Epidermal melanocyte (primary cell): ENCODE measurements around the gene DNAJC3.
"Not testable (repeated sequence)": the region's sequence is repeated elsewhere in the genome, so short reads cannot be mapped to it uniquely, and the experiment has no call there.

Experiments
- DNase-seq: peaks from one replicate; pipeline ENCODE4 v3.0.0; 2011; ENCODE audit warnings: low spot score; ENCODE audit not compliant: insufficient read length

DNAJC3 gene

DNA sequence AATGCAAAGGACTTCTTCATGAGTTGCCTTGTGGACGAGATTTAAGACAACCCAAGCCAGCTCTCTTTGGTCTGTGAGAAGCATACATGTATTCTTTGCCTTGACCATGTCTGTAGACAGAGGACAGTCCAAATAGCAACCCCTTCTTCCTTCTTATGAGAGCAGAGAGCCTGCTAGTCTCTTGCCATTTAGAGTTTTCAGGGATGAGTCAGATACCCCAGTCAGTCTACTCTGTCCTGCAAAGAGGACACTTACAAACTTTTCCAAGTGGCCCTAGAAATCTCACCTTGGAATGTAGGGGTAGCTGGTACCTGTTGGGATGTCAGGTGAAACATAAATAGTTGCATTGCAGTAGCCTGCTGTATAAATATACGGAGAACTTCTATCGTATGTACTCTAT, 36.7 kb downstream of the DNAJC3 start:
- no peak for DNase-seq

DNA sequence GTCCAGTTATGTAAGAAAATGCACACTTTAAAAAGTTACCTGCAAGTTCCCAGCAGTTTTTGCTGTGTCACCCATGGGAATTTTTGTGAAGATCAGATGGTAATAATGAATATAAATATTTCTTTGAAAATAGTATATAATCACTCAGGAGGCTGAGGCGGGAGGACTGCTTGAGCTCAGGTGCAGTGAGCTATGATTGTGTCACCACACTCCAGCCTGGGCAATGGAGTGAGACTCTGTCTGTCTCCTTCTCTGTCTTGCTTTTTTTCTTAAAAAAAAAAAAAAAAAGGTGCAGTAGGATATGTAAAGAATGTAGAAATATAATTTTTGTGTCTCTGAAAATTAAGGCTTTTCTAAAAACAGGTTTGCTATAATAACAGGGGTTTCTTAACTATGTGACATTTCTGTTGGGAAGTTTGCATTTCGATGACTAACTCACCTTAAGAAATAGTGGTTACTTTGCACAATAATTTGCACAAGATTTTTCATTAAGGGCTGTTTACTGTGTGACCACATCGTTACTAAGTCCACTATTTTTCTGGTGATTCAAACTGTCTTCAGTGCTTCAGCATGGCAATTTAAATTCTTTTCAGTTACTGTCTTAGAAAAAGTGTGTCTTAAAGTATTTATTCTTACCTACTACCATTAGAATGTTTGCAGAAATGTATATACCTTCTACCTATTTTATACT, 37.3 kb downstream of the DNAJC3 start:
- DNase-seq, result no peak

DNA sequence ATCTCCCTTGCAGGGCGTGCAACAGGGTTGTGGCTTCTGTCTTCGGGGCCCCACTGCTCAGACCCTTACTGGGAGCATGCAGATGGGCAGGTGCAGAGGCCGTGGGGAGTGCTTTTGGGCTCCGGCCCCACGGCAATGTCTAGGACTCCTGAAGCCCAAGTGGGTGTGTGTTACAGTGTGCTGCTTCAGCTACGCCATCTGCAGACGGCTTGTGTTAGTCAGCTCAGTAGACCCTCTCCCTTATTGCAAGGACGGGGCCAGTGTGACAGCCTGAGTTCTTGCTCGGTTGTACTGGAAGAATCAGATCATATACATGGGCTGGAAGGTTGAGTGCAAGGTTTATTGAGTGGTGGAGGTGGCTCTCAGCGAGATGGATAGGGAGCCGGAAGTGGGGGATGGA, 39.3 kb downstream of the DNAJC3 start:
- DNase-seq, result no peak

DNA sequence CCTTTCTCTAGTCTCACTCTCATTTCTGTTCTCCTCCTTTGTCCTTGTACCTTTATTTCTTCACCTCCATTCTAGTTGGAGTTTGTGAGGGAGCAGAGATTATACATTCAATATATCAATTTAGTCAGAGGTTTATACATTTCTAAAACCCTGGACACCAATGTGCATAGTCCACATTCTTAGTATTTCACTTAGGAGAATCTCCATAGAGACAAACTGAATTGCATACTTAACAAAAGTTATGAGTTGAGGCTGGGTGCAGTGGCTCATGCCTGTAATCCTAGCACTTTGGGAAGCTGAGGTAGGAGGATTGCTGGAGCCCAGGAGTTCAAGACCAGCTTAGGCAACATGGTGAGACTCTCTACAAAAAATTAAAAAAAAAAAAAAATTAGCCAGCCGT, 45.3 kb downstream of the DNAJC3 start:
- DNase-seq, result no peak

DNA sequence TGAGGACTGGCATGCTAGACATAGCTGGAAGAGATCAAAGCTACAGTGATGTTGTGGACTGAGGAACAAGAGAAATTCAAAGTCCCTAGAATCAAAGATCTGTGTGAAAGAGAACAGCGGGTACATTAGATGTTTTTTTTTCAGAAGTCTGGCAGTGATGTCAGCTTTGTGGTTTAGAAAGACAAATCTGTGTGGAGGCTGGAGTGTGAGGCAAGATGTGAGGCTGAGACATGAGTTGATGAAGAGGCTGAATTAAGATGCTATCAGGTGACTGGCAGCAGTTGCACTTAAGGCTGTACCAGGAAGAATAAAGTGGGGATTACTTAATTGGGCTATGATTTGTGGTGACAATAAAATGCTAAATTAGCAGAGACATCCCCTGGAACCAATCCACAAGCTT, 46.5 kb downstream of the DNAJC3 start:
- no peak for DNase-seq

DNA sequence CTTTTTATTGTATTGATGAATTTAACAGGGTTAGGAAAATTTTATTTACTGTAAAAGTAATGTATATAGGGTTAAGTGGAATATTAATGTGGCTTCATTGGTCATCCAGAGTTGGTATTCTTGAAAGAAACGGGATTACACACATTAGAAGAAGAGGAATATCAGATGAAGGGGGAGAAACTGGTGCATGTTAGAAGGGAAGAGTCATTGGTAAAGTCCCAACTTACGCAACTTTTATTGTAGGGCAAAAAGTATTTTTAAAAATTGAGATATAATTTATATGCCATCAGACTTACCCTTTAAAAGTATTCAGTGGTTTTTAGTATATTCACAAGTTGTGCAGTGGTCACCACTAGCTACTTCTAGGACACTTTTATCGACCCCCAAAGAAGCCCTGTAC, 47.3 kb downstream of the DNAJC3 start:
- no peak for DNase-seq

DNA sequence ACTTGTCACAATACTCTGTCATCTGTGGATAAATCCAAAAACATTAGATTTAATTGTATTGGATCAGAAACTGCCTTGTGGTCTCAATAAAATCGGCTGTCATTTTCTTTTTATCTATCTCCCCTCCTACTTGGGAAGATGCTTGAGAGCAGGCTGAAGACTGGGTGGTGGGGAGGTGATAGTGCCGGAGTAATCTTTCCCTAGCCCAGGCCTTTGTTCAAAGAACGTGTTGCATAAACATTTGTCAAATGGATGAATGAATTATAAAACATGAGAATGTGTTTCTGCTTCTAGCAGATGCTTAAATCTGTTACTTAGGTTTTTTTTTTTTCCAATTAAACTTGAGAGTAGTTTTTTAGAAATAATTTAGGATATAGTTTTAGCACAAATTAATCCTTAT, 49.9 kb downstream of the DNAJC3 start:
- no peak for DNase-seq

DNA sequence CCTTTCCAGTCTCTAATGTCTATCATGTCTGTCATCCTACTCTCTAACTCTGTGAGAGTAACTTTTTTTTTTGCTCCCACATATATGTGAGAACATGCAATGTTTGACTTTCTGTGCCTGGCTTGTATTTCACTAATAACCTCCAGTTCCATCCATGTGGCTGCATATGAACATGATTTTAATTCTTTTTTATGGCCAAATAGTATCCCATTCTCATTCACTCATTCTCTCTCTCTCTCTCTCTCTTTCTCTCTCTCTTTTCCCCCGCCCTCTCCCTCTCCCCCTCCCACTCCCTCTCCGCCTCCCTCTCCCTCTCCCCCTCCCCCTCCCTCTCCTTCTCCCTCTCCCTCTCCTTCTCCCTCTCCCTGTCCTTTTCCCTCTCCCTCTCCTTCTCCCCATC, 52.0 kb downstream of the DNAJC3 start:
- DNase-seq, result no peak

GRCh38 chr13:95734124-95734523, 57.2 kb downstream of the DNAJC3 start:
- no peak for DNase-seq

GRCh38 chr13:95740071-95740978, 63.4 kb downstream of the DNAJC3 start:
- not testable (repeated sequence) for DNase-seq

DNA sequence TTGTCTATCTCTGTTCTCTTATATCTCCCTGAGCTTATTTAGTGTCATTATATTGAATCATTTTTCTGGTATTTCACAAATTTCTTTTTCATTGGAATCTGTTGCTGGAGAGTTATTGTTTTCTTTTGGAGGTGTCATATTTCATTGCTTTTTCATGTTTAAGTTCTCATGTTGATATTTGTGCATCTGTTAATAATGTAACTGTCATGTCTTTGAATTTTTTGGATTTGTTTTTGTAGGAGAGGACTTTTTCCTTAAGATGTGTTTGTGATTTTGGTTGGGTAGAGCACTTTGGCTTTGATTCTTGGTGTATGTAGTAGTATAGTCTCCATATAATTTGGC, 64.0 kb downstream of the DNAJC3 start:
- no peak for DNase-seq

DNA sequence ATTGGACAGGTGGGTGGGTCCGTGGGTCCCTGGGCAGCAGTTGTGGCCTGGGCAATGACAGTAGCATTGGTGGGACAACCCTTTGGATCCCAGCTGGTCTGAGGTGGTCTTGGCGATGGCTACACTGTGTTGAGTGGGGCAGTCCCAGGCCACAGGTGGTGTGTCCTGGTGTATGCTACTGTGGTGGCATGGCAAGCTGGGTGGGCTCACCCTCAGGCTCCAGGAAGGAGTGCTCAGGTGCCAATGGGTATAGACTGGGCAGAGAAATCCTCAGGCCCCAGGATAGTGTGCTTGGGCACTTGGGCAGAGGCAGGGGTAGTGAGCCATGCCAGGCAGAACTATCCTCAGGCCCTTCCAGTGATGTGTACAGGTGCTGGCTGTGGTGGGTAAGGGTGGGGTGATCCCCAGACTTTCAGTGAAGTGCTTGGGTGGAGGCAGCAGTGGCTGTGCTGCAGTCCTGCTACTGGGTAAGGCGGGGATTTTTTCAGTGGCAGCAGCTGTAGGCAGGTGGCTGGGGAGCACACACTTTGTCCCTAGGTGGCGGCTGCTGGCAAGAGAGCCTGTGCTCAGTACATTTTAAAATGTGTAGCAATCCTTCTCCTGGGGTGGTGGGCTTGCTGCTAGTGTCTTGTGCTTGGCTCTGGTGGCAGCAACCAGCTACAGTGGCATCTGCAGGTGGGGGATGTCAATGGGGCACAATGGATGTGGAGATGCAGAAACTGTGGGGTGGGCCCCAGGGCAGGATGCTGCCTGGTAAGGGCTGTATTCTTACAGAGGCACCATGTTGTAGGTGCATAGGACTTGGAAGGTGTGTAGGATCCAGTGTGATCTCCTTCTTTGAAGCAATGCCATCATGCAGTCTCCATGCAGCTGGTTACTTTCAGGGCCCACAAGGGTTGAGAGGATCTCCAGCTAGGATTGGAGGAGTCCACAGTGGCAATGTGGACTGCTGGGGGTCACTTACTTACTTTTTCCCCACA, 64.9 kb downstream of the DNAJC3 start:
- no peak for DNase-seq

- DNase-seq, result no peak
Observed at GRCh38 chr13:95743192-95743591, 66.3 kb downstream of the DNAJC3 start.

- DNase-seq, result no peak
Observed at GRCh38 chr13:95745289-95745688, 68.3 kb downstream of the DNAJC3 start.

GRCh38 chr13:95745752-95746151, 68.8 kb downstream of the DNAJC3 start:
- DNase-seq, result no peak

DNA sequence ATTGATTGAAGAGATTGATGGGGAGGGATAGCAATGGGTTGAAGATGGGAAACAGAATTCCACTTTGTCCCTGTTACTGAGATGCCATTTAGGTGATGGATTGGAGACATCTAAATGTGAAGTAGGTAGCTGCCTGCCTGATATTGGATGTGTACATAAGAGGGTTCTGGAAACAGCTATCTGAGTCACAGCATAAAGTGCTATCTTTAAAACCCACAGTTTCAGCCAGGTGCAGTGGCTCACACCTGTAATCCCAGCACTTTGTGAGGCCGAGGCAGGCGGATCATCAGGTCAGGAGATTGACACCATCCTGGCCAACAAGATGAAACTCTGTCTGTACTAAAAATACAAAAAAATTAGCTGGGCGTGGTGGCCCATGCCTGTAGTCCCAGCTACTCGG, 72.6 kb downstream of the DNAJC3 start:
- DNase-seq, result no peak

DNA sequence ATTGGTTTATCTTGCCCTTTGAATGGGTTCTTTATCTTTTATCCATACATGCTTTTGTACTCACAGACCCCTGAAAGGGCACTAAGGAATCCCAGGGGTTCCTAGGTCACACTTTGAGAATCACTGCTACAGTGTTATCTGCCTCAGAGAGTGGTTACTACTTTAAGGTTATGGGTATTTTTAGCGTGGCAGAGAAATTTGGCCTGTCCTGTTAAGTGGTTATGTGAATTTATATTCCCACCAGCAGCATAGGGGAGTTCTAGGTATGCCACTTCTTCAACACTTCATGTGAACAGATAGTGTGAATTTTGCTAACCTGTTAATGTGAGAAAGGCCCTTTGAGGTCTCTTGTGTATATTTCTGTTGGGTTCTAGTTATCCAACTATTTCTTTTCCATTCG, 75.7 kb downstream of the DNAJC3 start:
- no peak for DNase-seq

- DNase-seq, result no peak
Observed at GRCh38 chr13:95754069-95754468, 77.1 kb downstream of the DNAJC3 start.

GRCh38 chr13:95756072-95756471, 79.1 kb downstream of the DNAJC3 start:
- DNase-seq, result no peak

GRCh38 chr13:95762626-95763025, 85.7 kb downstream of the DNAJC3 start:
- not testable (repeated sequence) for DNase-seq

GRCh38 chr13:95763601-95764000, 86.7 kb downstream of the DNAJC3 start:
- no peak for DNase-seq

DNA sequence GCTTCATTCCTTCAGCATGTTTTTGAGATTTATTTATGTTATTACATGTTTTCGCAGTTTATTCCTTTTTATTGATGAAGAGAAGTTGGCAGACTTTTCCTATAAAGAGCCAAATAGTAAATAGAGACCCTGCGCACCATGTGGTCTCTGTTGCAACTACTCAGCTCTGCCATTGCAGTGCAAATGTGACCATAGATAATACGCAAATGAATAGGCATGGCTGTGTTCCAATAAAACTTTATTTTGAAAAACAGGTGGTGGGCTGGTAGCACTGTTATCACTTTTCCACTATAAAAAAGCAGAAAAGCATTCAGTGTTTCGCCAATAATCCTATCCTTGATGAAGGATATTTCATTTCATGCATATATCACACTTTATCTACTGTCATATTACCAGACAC, 95.0 kb downstream of the DNAJC3 start:
- DNase-seq, result no peak
